Neural crest cell (in vitro differentiated cells): ENCODE measurements around the gene GCAT. TPM values are rescaled to one million over a fixed set of nuclear protein-coding genes. Genes with fewer than 3 reads are reported as not detected.

Experiments
- DNase-seq: peaks from one replicate; pipeline ENCODE4 v3.0.0; 2021; ENCODE audit warnings: low read depth, mixed read lengths, low spot score
- H3K27ac Mint-ChIP-seq: one replicate; pipeline ENCODE4 v1.8.0; 2021; ENCODE audit warnings: mild to moderate bottlenecking, mixed read lengths; ENCODE audit not compliant: unreplicated experiment
- H3K27me3 Mint-ChIP-seq: 2 replicates; pipeline ENCODE4 v1.8.0; 2021; ENCODE audit warnings: low read depth, mild to moderate bottlenecking, mixed read lengths
- H3K36me3 Mint-ChIP-seq: 2 replicates; pipeline ENCODE4 v1.8.0; 2021; ENCODE audit warnings: low read depth, mild to moderate bottlenecking, mixed read lengths
- H3K4me1 Mint-ChIP-seq: 2 replicates; pipeline ENCODE4 v1.8.0; 2021; ENCODE audit warnings: mixed read lengths
- H3K4me3 Mint-ChIP-seq: one replicate; pipeline ENCODE4 v1.8.0; 2021; ENCODE audit warnings: mild to moderate bottlenecking, mixed read lengths
- H3K9me3 Mint-ChIP-seq: 2 replicates; pipeline ENCODE4 v1.8.0; 2021; ENCODE audit warnings: mixed read lengths
- total RNA-seq: library from RNA; stranded (reverse); gene quantifications from 2 replicates; pipeline ENCODE4 v1.2.1, GENCODE V29; 2021
- TF ChIP-seq, protein P1 (sequence below): fragments of 200-600 bp; sonication (generic); conservative IDR thresholded peaks from 2 replicates; pipeline ENCODE4 v1.5.0; 2021; ENCODE audit warnings: antibody characterized with exemption, mild to moderate bottlenecking

The GCAT gene
- total RNA-seq, 1 donor from 2014 or later = 55.8 TPM

DNA sequence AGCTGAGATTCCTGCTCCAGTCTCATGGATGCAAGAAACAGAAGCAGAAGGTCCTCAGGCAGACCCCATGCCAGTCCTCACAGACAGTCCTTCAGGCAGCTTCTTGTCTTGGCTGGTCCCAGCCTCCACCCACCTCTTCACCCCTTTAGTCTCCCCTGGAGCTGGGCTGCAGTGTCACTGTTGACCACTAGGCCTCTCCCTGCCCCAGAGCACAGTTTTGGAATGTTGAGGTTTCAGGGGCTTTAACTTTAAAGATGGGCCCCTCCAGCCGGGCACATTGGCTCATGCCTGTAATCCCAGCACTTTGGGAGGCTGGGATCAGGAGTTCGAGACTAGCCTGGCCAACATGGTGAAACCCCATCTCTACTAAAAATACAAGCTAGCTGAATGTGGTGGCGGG is 39.5 kb upstream of the GCAT start:
- Mint-ChIP-seq H3K9me3 (no peaks in the 10 kb centered on the region), H3K4me1 (no peaks in the 10 kb centered on the region), H3K27ac (no peak overlapping the region), H3K4me3 (no peak overlapping the region), H3K36me3 (peaks cover 6% of the 10 kb centered on the region), H3K27me3 (no peaks in the 10 kb centered on the region)
- DNase-seq = no peak
- TF ChIP-seq, protein P1, sequence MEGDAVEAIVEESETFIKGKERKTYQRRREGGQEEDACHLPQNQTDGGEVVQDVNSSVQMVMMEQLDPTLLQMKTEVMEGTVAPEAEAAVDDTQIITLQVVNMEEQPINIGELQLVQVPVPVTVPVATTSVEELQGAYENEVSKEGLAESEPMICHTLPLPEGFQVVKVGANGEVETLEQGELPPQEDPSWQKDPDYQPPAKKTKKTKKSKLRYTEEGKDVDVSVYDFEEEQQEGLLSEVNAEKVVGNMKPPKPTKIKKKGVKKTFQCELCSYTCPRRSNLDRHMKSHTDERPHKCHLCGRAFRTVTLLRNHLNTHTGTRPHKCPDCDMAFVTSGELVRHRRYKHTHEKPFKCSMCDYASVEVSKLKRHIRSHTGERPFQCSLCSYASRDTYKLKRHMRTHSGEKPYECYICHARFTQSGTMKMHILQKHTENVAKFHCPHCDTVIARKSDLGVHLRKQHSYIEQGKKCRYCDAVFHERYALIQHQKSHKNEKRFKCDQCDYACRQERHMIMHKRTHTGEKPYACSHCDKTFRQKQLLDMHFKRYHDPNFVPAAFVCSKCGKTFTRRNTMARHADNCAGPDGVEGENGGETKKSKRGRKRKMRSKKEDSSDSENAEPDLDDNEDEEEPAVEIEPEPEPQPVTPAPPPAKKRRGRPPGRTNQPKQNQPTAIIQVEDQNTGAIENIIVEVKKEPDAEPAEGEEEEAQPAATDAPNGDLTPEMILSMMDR = peak; percentile 46

DNA sequence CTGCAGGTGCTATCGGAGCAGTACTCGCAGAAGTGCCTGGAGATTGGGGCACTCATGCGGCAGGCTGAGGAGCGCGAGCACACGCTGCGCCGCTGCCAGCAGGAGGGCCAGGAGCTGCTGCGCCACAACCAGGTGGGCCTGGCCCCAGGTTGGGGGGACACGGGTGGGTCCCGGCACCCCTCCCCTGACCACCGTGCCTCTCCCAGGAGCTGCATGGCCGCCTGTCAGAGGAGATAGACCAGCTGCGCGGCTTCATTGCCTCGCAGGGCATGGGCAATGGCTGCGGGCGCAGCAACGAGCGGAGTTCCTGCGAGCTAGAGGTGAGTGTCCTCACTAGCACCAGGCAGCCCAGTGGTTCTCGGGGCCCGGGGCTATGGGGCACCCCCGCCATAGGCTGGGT is 38.7 kb upstream of the GCAT start:
- Mint-ChIP-seq H3K9me3 (no peaks in the 10 kb centered on the region), H3K36me3 (peaks cover 8% of the 10 kb centered on the region), H3K4me3 (no peak overlapping the region), H3K4me1 (no peaks in the 10 kb centered on the region), H3K27me3 (no peaks in the 10 kb centered on the region), H3K27ac (no peak overlapping the region)
- TF ChIP-seq, protein P1 = no peak
- no peak for DNase-seq

DNA sequence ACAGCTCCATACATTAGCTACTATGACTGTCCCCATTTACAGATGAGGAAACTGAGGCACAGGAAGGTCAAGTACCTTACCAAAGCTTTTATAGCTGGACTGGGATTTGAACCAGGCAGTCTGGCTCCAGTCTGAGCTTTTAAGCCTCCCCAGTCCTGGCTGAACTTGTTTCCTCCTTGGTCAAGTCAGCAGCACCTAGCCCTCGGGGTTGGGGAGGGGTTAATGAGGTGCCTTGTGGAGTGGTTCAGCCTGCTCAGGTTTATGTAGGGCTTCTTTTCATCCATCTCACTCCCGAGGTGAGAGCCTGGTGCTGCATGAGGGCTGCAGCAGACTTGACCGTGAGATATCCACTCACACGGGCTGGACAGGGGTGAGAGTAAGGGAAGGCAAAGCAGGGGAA is 36.7 kb upstream of the GCAT start:
- no peak for DNase-seq
- Mint-ChIP-seq H3K36me3 (peaks cover 8% of the 10 kb centered on the region), H3K4me1 (no peaks in the 10 kb centered on the region), H3K4me3 (no peak overlapping the region), H3K27me3 (no peaks in the 10 kb centered on the region), H3K9me3 (no peaks in the 10 kb centered on the region), H3K27ac (no peak overlapping the region)
- TF ChIP-seq, protein P1 = no peak

- no peak for DNase-seq
- H3K36me3 Mint-ChIP-seq = peaks cover 8% of the 10 kb centered on the region
- H3K27ac Mint-ChIP-seq = no peak overlapping the region
- H3K27me3 Mint-ChIP-seq = no peaks in the 10 kb centered on the region
- H3K9me3 Mint-ChIP-seq = no peaks in the 10 kb centered on the region
- no peak overlapping the region for H3K4me3 Mint-ChIP-seq
- peaks cover 3% of the 10 kb centered on the region for H3K4me1 Mint-ChIP-seq
- TF ChIP-seq, protein P1 = no peak
Measured at GRCh38 chr22:37771702-37772427, 35.9 kb upstream of the GCAT start.

DNA sequence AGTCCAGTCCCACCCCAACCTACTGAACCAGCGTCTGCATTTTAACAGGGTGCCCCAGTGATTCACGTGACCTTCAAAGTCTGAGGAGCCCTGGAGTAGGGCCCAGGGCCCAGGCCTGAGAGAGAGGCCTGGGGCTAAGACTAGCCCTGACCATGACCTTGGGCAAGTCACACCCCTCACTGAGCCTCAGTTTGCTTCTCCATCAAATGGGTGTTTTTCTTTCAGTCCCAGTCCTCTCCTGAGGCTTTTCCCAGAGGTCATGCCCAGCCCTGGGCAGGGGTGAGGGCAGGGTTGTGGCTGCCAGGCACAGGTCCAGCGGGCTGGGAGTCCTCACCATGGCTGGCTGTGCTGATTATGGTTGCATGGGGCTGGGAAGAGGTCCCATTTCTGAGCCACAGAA is 33.0 kb upstream of the GCAT start:
- H3K4me3 Mint-ChIP-seq = no peak overlapping the region
- no peaks in the 10 kb centered on the region for H3K9me3 Mint-ChIP-seq
- H3K36me3 Mint-ChIP-seq = peaks cover 8% of the 10 kb centered on the region
- TF ChIP-seq, protein P1 = no peak
- H3K4me1 Mint-ChIP-seq = peaks cover 8% of the 10 kb centered on the region
- no peak overlapping the region for H3K27ac Mint-ChIP-seq
- H3K27me3 Mint-ChIP-seq = peaks cover 4% of the 10 kb centered on the region
- DNase-seq = no peak
